H1 (cell line): Measurements from ENCODE around the gene BTAF1. TPM values are rescaled to one million over a fixed set of nuclear protein-coding genes. Genes with fewer than 3 reads are reported as not detected.

ENCODE experiments used
- CBX8 ChIP-seq: fragments of 300-800, 300-1000 bp; sonication (generic); IDR thresholded peaks from 2 replicates; pipeline ENCODE4 v1.7.1; 2016; ENCODE audit warnings: low read depth, low read length, borderline replicate concordance
- EP300 ChIP-seq, 2 experiments: IDR thresholded peaks; 1 replicate in 1 of 2; 2 replicates in 1 of 2; pipeline ENCODE4 v1.6.1; 2011 to 2012; ENCODE audit warnings: low read depth in 2 of 2, low read length in 2 of 2, mild to moderate bottlenecking in 2 of 2, borderline replicate concordance in 1 of 2, inconsistent platforms in 1 of 2, moderate library complexity in 1 of 2
- SP2 ChIP-seq: IDR thresholded peaks from 2 replicates; pipeline ENCODE4 v1.6.1; 2012; ENCODE audit warnings: mild to moderate bottlenecking, low read length, inconsistent platforms
- YY1 ChIP-seq: IDR thresholded peaks from 2 replicates; pipeline ENCODE4 v1.6.1; 2011; ENCODE audit warnings: low read depth, mild to moderate bottlenecking, low read length
- polyA plus RNA-seq, 7 experiments: library from polyadenylated mRNA; depleted of rRNA in 3 of 7; stranded (reverse) in 5 of 7; unstranded in 2 of 7; fragments of >200 nt in 5 of 7; fragments of 200-250 nt in 2 of 7; gene quantifications; 1 replicate in 5 of 7; 2 replicates in 1 of 7; 4 replicates in 1 of 7; pipeline versions ENCODE4 v1.2.1 to v1.2.3, GENCODE V29; 2011 to 2013; ENCODE audit warnings: missing spikeins in 2 of 7, mixed read lengths in 2 of 7
- total RNA-seq: library from RNA; stranded (reverse); fragmentation: NEBNext Ultra II Directional; extraction: Animal tissue kit (Norgen Biotek cat#: 25700); gene quantifications from 2 replicates; pipeline ENCODE4 v1.2.1, GENCODE V29; 2021

Gene BTAF1
- total and polyA plus RNA-seq, 2 of the 8 experiments (the other 6 are each of a cell fraction or from before 2014, with no cell fraction given) = 24.5 to 39.1 TPM

DNA sequence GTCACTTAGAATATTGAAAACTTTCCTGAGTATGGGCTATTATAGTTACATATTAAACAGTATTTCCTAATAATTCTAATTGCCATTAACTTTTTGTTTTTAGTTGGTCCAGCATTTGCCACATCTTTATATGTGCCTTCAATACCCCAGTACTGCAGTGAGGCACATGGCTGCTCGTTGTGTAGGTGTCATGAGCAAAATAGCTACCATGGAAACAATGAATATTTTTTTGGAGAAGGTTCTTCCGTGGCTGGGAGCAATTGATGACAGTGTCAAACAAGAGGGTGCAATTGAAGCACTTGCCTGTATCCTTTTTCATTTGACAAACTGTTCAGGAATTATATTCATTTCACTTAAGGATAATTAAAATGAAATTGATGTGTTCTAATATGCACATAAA is 72.7 kb downstream of the BTAF1 start (continued):
- TF ChIP-seq EP300 (IDR thresholded peaks at IDR 0.05; ENCODE audit: borderline replicate concordance in 1 of 2, low read depth in 2 of 2, low read length in 2 of 2) (no peak), YY1 (no peak), SP2 (no peak), CBX8 (no peak)
